Measurements from ENCODE around the gene OR6B3. TPM values are rescaled to one million over a fixed set of nuclear protein-coding genes. Genes with fewer than 3 reads are reported as not detected.

Gene OR6B3
- total and polyA plus RNA-seq, 2 of the 8 experiments (the other 6 are each of a cell fraction or from before 2014, with no cell fraction given): not detected

DNA sequence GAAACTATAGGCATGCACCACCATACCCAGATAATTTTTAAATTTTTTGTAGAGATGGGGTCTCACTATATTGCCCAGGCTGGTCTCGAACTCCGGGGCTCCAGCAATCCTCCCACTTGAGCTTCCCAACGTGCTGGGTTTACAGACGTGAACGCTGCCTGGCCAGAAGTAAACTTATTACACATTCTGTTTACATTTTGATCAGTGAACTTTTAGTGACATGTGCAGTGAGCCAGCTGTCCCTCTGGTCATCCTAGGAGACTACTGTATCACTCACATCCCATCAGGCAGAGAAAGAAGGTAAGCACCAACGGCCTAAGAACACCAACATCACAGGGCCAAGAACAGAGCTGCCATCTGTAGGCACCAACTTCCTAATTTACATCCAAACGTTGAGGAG, 50.3 kb downstream of the OR6B3 start (continued):
- TF ChIP-seq, protein P1, sequence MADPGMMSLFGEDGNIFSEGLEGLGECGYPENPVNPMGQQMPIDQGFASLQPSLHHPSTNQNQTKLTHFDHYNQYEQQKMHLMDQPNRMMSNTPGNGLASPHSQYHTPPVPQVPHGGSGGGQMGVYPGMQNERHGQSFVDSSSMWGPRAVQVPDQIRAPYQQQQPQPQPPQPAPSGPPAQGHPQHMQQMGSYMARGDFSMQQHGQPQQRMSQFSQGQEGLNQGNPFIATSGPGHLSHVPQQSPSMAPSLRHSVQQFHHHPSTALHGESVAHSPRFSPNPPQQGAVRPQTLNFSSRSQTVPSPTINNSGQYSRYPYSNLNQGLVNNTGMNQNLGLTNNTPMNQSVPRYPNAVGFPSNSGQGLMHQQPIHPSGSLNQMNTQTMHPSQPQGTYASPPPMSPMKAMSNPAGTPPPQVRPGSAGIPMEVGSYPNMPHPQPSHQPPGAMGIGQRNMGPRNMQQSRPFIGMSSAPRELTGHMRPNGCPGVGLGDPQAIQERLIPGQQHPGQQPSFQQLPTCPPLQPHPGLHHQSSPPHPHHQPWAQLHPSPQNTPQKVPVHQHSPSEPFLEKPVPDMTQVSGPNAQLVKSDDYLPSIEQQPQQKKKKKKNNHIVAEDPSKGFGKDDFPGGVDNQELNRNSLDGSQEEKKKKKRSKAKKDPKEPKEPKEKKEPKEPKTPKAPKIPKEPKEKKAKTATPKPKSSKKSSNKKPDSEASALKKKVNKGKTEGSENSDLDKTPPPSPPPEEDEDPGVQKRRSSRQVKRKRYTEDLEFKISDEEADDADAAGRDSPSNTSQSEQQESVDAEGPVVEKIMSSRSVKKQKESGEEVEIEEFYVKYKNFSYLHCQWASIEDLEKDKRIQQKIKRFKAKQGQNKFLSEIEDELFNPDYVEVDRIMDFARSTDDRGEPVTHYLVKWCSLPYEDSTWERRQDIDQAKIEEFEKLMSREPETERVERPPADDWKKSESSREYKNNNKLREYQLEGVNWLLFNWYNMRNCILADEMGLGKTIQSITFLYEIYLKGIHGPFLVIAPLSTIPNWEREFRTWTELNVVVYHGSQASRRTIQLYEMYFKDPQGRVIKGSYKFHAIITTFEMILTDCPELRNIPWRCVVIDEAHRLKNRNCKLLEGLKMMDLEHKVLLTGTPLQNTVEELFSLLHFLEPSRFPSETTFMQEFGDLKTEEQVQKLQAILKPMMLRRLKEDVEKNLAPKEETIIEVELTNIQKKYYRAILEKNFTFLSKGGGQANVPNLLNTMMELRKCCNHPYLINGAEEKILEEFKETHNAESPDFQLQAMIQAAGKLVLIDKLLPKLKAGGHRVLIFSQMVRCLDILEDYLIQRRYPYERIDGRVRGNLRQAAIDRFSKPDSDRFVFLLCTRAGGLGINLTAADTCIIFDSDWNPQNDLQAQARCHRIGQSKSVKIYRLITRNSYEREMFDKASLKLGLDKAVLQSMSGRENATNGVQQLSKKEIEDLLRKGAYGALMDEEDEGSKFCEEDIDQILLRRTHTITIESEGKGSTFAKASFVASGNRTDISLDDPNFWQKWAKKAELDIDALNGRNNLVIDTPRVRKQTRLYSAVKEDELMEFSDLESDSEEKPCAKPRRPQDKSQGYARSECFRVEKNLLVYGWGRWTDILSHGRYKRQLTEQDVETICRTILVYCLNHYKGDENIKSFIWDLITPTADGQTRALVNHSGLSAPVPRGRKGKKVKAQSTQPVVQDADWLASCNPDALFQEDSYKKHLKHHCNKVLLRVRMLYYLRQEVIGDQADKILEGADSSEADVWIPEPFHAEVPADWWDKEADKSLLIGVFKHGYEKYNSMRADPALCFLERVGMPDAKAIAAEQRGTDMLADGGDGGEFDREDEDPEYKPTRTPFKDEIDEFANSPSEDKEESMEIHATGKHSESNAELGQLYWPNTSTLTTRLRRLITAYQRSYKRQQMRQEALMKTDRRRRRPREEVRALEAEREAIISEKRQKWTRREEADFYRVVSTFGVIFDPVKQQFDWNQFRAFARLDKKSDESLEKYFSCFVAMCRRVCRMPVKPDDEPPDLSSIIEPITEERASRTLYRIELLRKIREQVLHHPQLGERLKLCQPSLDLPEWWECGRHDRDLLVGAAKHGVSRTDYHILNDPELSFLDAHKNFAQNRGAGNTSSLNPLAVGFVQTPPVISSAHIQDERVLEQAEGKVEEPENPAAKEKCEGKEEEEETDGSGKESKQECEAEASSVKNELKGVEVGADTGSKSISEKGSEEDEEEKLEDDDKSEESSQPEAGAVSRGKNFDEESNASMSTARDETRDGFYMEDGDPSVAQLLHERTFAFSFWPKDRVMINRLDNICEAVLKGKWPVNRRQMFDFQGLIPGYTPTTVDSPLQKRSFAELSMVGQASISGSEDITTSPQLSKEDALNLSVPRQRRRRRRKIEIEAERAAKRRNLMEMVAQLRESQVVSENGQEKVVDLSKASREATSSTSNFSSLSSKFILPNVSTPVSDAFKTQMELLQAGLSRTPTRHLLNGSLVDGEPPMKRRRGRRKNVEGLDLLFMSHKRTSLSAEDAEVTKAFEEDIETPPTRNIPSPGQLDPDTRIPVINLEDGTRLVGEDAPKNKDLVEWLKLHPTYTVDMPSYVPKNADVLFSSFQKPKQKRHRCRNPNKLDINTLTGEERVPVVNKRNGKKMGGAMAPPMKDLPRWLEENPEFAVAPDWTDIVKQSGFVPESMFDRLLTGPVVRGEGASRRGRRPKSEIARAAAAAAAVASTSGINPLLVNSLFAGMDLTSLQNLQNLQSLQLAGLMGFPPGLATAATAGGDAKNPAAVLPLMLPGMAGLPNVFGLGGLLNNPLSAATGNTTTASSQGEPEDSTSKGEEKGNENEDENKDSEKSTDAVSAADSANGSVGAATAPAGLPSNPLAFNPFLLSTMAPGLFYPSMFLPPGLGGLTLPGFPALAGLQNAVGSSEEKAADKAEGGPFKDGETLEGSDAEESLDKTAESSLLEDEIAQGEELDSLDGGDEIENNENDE (IDR thresholded peaks at IDR 0.05; ENCODE audit: insufficient replicate concordance, low read length): no peak
- TF ChIP-seq SIN3A (conservative IDR thresholded peaks at IDR 0.05 in 1 of 2, IDR thresholded peaks at IDR 0.05 in 1 of 2; ENCODE audit: low read depth in 1 of 2, low read length in 2 of 2) (no peak), YY1 (IDR thresholded peaks at IDR 0.05; ENCODE audit: low read depth, low read length) (no peak), RBBP5 (IDR thresholded peaks at IDR 0.05; ENCODE audit: borderline replicate concordance, low read depth, low read length) (no peak), HDAC6 (IDR thresholded peaks at IDR 0.05; ENCODE audit: low read depth, low read length) (no peak), SAP30 (IDR thresholded peaks at IDR 0.05; ENCODE audit: insufficient read depth, insufficient replicate concordance, low read length) (no peak), CEBPB (IDR thresholded peaks at IDR 0.05; ENCODE audit: low read depth, low read length) (no peak)
